Measurements from ENCODE around the gene PRSS3.
"Not testable (repeated sequence)": the region's sequence is repeated elsewhere in the genome, so short reads cannot be mapped to it uniquely, and the experiment has no call there.

Gene PRSS3

DNA sequence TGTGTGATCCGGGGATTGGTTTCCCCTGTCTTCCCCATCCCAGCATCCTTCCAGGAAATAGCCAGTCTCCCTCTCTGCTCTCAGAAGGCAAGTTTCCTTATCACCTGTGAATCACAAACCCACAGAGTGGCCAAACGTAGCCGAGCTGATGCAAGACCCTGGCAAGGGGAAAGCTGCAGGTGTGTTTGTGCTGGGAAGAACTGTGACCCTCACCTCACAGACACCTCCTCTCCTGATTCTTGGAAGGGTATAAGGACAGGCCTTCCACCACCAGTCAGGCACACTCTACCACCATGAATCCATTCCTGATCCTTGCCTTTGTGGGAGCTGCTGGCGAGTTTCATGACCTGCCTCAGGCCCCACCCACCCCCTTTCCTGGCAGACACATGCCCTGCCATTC, at the start of gene PRSS3:
Gene PRSS3, plus strand, starts transcription at position 281 of the 400 bp plus-strand sequence. Its CDS starts 13 bp downstream, at position 294.
- DNase-seq = no peak
- Histone ChIP-seq H3K27ac (no peak within 1 kb of the TSS), H3K36me3 (no peaks in the 10 kb centered on the region), H3K9me3 (ENCODE audit: severe bottlenecking) (no peaks in the 10 kb centered on the region), H3K27me3 (ENCODE audit: insufficient read depth, low read depth, severe bottlenecking) (no peaks in the 10 kb centered on the region), H3K4me3 (ENCODE audit: low read depth, low read length) (no peak within 1 kb of the TSS)
- TF ChIP-seq, protein P1, sequence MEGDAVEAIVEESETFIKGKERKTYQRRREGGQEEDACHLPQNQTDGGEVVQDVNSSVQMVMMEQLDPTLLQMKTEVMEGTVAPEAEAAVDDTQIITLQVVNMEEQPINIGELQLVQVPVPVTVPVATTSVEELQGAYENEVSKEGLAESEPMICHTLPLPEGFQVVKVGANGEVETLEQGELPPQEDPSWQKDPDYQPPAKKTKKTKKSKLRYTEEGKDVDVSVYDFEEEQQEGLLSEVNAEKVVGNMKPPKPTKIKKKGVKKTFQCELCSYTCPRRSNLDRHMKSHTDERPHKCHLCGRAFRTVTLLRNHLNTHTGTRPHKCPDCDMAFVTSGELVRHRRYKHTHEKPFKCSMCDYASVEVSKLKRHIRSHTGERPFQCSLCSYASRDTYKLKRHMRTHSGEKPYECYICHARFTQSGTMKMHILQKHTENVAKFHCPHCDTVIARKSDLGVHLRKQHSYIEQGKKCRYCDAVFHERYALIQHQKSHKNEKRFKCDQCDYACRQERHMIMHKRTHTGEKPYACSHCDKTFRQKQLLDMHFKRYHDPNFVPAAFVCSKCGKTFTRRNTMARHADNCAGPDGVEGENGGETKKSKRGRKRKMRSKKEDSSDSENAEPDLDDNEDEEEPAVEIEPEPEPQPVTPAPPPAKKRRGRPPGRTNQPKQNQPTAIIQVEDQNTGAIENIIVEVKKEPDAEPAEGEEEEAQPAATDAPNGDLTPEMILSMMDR (IDR thresholded peaks at IDR 0.05; ENCODE audit: low read depth, low read length) = no peak

DNA sequence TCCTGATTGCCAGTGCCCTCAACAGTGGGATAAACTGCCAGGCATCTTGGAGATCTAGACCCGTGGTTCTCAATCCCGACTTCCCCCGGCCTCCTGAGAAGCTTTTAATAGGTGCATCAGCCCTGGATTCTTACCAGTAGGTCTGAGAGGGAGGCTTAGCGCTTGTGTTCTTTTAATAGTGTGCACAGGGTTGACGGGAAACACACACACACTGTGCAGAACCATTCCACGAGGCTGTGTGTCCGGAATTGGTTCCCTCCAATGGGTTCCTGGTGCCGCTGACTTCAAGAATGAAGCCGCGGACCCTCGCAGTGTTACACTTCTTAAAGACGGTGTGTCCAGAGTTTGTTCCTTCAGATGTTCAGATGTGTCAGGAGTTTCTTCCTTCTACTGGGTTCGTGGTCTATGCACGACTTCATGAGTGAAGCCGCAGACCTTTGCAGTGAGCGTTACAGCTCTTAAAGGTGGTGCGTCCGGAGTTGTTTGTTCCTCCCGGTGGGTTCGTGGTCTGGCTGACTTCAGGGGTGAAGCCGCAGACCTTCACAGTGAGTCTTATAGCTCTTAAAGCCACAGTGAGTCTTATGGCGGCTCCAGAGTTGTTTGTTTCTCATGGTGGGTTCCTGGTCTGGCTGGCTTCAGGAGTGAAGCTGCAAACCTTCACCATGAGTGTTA, 46.6 kb upstream of the PRSS3 start:
- DNase-seq = no peak
- TF ChIP-seq, protein P1 (IDR thresholded peaks at IDR 0.05; ENCODE audit: low read depth, low read length) = no peak
- Histone ChIP-seq H3K36me3 (no peaks in the 10 kb centered on the region), H3K9me3 (ENCODE audit: severe bottlenecking) (peaks cover 4% of the 10 kb centered on the region), H3K27ac (no peak overlapping the region), H3K27me3 (ENCODE audit: insufficient read depth, low read depth, severe bottlenecking) (no peaks in the 10 kb centered on the region), H3K4me3 (ENCODE audit: low read depth, low read length) (no peak overlapping the region)

DNA sequence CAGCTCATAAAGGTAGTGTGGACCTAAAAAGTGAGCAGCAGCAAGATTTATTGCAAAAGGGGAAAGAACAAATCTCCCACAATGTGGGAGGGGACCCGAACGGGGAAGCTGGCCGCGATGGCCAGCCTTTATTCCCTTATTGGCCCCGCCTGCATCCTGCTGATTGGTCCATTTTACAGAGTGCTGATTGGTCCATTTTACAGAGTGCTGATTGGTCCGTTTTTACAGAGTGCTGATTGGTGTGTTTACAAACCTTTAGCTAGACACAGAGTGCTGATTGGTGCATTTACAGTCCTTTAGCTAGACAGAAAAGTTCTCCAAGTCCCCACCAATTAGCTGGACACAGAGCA, 46.1 kb upstream of the PRSS3 start:
- not testable (repeated sequence) for H3K9me3 ChIP-seq (ENCODE audit: severe bottlenecking); DNase-seq; H3K27ac ChIP-seq; H3K36me3 ChIP-seq; H3K4me3 ChIP-seq (ENCODE audit: low read depth, low read length); H3K27me3 ChIP-seq (ENCODE audit: insufficient read depth, low read depth, severe bottlenecking)

DNA sequence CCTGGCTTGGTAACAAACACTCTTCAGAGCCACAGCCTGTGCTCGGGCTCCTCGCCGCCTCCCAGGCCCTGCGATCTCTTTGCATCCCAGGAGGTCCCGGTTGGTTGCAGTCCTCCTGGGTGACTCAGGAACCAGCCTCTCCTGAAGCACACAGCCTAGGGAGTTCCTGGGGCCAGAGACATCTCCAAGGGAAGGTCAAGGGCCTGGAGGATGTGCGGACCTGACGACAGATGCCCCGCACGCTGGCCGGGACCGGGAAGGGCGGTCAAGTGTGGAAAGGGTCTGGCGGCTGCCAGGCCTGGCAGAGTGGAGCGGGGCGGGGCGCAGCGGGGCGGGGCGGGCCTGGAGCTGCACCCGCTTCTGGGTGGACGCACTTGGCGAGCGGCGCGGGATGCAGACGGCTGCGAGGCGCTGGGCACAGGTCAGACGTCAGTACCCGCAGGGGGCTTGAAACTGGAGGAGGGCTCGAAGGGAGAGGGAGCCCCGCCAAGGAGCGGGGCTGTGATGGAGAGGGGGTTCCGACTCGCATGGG, 45.0 kb upstream of the PRSS3 start:
- no peaks in the 10 kb centered on the region for H3K36me3 ChIP-seq
- DNase-seq = no peak
- peaks cover 3% of the 10 kb centered on the region for H3K9me3 ChIP-seq (ENCODE audit: severe bottlenecking)
- peak overlapping the region; percentile 34 for H3K4me3 ChIP-seq (ENCODE audit: low read depth, low read length)
- H3K27ac ChIP-seq = no peak overlapping the region
- no peaks in the 10 kb centered on the region for H3K27me3 ChIP-seq (ENCODE audit: insufficient read depth, low read depth, severe bottlenecking)
- TF ChIP-seq, protein P1 (IDR thresholded peaks at IDR 0.05; ENCODE audit: low read depth, low read length) = no peak

DNA sequence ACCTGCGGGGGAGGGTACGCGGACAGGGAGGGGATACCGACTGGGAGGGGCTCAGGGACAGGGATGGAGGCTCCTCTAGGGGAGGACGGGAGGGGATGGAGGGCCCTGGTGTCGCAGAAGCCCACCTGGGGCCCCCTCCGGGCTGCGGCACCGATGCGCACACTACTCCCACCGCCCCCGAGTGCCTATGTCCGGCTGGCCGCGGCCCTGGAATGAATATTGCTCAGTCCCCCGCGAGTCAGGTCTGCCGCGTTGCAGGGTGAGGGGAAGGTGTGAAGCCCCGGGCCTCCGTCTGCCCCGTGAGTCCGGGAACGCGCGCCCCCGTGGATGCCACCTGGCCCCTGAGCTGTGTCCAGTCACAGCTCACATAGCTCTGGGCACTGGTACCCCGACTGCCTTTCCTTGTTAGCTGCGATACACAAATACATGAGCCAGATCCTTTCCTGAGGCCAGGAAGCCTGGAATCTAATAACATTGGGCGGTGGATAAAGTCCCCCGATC, 44.5 kb upstream of the PRSS3 start:
- peak overlapping the region; percentile 34 for H3K4me3 ChIP-seq (ENCODE audit: low read depth, low read length)
- DNase-seq = no peak

DNA sequence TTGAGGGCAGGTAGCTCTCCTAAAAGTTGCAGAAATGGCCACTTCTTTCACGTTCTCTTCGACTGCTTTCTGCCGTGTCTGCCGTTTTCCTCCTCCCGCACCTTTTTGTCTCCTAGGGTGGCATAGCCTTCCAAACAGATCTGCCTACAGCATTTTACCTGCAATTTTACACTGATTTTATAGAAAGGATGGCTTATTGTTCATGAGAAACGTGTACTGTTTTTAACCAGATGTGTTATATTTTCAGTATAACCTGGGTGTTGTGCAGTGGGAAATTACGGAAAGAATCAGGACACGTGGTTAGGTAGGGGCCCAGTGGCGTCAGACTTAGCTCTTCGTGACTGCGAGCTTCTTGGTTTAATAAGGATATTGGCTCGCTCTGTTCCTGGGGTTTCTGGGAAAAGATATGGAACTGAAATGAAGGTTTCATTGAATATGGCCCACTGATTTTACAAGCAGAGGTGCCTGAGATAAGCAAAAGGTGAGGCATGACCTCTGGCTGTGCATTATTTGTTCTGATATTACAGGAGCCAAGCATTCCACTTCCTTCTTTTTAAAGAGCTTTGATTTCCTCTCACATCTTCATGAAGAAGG, 43.7 kb upstream of the PRSS3 start:
- Histone ChIP-seq H3K27me3 (ENCODE audit: insufficient read depth, low read depth, severe bottlenecking) (no peaks in the 10 kb centered on the region), H3K27ac (no peak overlapping the region)
- TF ChIP-seq, protein P1 (IDR thresholded peaks at IDR 0.05; ENCODE audit: low read depth, low read length) = no peak

More for the DNA sequence above, 44.5 kb upstream of the PRSS3 start:
- Histone ChIP-seq H3K27ac (no peak overlapping the region), H3K9me3 (ENCODE audit: severe bottlenecking) (peaks cover 3% of the 10 kb centered on the region), H3K36me3 (no peaks in the 10 kb centered on the region), H3K27me3 (ENCODE audit: insufficient read depth, low read depth, severe bottlenecking) (no peaks in the 10 kb centered on the region)
- TF ChIP-seq, protein P1 (IDR thresholded peaks at IDR 0.05; ENCODE audit: low read depth, low read length) = no peak

More for the DNA sequence above, 43.7 kb upstream of the PRSS3 start:
- H3K4me3 ChIP-seq (ENCODE audit: low read depth, low read length) = no peak overlapping the region
- H3K9me3 ChIP-seq (ENCODE audit: severe bottlenecking) = peaks cover 3% of the 10 kb centered on the region
- DNase-seq = no peak
- H3K36me3 ChIP-seq = no peaks in the 10 kb centered on the region
